Measurements from ENCODE around the gene GZMA.

GZMA gene

DNA sequence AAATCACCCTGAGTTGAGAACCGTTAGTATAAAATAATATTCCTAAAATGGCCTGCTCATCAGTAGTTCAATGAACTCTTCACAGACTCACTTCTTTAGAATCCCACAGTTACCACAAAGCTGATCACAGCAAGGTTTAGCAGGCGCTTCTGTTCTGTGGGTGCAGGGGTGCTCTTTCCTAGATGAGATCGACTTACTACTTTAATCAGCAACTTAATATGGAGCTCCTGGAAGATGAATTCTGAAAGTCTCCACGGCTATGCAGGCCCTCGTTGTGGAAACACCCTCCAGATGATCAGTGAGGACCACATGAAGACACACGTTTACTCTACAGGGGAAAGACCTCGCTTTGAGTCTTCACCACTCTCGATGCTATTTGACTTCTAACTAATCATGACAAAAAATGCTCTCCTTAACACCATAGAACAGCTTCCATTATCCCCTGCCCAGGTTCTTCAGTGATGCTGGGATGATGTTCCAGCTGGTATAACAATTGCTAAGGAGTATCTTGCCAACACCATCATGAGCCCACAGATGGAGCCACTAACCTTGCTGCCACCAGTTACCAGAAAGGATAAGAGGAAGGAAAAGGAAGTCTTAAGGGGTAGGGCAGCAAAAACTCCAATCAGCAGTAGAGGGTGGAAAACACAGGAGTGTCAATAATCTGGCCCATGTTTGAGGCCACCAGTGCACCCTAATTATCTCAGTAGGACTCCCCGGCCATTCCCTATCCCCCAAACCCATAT lies 39.7 kb downstream of the GZMA start:
- H3K27ac ChIP-seq = no peak overlapping the region
- TF ChIP-seq, protein P1, sequence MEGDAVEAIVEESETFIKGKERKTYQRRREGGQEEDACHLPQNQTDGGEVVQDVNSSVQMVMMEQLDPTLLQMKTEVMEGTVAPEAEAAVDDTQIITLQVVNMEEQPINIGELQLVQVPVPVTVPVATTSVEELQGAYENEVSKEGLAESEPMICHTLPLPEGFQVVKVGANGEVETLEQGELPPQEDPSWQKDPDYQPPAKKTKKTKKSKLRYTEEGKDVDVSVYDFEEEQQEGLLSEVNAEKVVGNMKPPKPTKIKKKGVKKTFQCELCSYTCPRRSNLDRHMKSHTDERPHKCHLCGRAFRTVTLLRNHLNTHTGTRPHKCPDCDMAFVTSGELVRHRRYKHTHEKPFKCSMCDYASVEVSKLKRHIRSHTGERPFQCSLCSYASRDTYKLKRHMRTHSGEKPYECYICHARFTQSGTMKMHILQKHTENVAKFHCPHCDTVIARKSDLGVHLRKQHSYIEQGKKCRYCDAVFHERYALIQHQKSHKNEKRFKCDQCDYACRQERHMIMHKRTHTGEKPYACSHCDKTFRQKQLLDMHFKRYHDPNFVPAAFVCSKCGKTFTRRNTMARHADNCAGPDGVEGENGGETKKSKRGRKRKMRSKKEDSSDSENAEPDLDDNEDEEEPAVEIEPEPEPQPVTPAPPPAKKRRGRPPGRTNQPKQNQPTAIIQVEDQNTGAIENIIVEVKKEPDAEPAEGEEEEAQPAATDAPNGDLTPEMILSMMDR (IDR thresholded peaks at IDR 0.05) = no peak
- no peak for TF ChIP-seq ZFX (IDR thresholded peaks at IDR 0.05; ENCODE audit: borderline replicate concordance)

GRCh38 chr5:55143624-55144023 lies 41.2 kb downstream of the GZMA start:
- no peak overlapping the region for H3K27ac ChIP-seq
- TF ChIP-seq ZFX (IDR thresholded peaks at IDR 0.05; ENCODE audit: borderline replicate concordance) = no peak
- TF ChIP-seq, protein P1 (IDR thresholded peaks at IDR 0.05) = no peak

DNA sequence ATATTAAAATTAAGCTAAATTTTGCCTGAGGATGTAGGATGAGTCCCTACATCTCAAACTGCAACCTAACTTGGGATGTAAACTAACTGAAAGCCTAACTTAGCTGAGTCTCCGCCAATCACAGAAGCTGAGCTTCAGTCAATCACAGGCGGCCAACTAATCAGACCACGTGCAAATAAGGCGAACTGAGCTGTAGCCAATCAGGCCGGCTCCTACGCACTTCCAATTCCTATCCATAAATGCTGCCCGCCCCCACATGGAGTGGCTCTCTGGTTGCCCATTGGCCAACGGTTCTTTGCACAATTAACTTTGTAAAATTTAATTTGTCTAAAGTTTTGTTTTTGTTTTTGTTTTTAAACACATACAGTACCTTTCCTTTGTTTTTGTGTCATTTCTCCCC lies 43.6 kb downstream of the GZMA start:
- no peak for TF ChIP-seq ZFX (IDR thresholded peaks at IDR 0.05; ENCODE audit: borderline replicate concordance)
- TF ChIP-seq, protein P1 (IDR thresholded peaks at IDR 0.05) = no peak
- no peak overlapping the region for H3K27ac ChIP-seq

GRCh38 chr5:55146543-55147151 lies 44.2 kb downstream of the GZMA start:
- TF ChIP-seq, protein P1 (IDR thresholded peaks at IDR 0.05) = peak; percentile 94
- TF ChIP-seq ZFX (IDR thresholded peaks at IDR 0.05; ENCODE audit: borderline replicate concordance) = no peak
- no peak overlapping the region for H3K27ac ChIP-seq

- TF ChIP-seq, protein P1 (IDR thresholded peaks at IDR 0.05) = no peak
- TF ChIP-seq ZFX (IDR thresholded peaks at IDR 0.05; ENCODE audit: borderline replicate concordance) = no peak
- no peak overlapping the region for H3K27ac ChIP-seq
These were observed 46.9 kb downstream of the GZMA start for GRCh38 chr5:55149308-55149795.

GRCh38 chr5:55151923-55152842 lies 49.7 kb downstream of the GZMA start:
- no peak overlapping the region for H3K27ac ChIP-seq
- TF ChIP-seq, protein P1 (IDR thresholded peaks at IDR 0.05) = no peak
- TF ChIP-seq ZFX (IDR thresholded peaks at IDR 0.05; ENCODE audit: borderline replicate concordance) = no peak

Data from 22Rv1 (cell line).